ENCODE data around the gene PCGF1.

PCGF1 gene

GRCh38 chr2:74548900-74549826, 41.7 kb upstream of the PCGF1 start:
- H3K27me3 ChIP-seq (ENCODE audit: insufficient read depth, poor library complexity, severe bottlenecking) = no peaks in the 10 kb centered on the region
- no peak for DNase-seq (ENCODE audit: low read depth in 1 of 2, low spot score in 1 of 2)
- peak overlapping the region; percentile 51 for H3K4me3 ChIP-seq (replicated peaks; ENCODE audit: insufficient read depth, low read length)
- no peak overlapping the region for H3K27ac ChIP-seq (replicated peaks)
- TF ChIP-seq SPI1 (IDR thresholded peaks at IDR 0.05; ENCODE audit: borderline replicate concordance, low read depth) = no peak
- no peak for TF ChIP-seq REST (IDR thresholded peaks at IDR 0.05; ENCODE audit: insufficient replicate concordance, low read depth)
- no peak for TF ChIP-seq GABPA (IDR thresholded peaks at IDR 0.05; ENCODE audit: low read depth)
- no peak for TF ChIP-seq CTCF (IDR thresholded peaks at IDR 0.05; ENCODE audit: insufficient read depth, low read length)
- TF ChIP-seq POLR2AphosphoS5 (IDR thresholded peaks at IDR 0.05; ENCODE audit: low read depth) = no peak

GRCh38 chr2:74548285-74548899, 40.9 kb upstream of the PCGF1 start:
- H3K4me3 ChIP-seq (replicated peaks; ENCODE audit: insufficient read depth, low read length) = peak overlapping the region; percentile 51
- no peaks in the 10 kb centered on the region for H3K27me3 ChIP-seq (ENCODE audit: insufficient read depth, poor library complexity, severe bottlenecking)
- no peak for DNase-seq (ENCODE audit: low read depth in 1 of 2, low spot score in 1 of 2)
- TF ChIP-seq POLR2AphosphoS5 (IDR thresholded peaks at IDR 0.05; ENCODE audit: low read depth) (no peak), CTCF (IDR thresholded peaks at IDR 0.05; ENCODE audit: insufficient read depth, low read length) (no peak), SPI1 (IDR thresholded peaks at IDR 0.05; ENCODE audit: borderline replicate concordance, low read depth) (no peak)
- H3K27ac ChIP-seq (replicated peaks) = no peak overlapping the region

- no peak for DNase-seq (ENCODE audit: low read depth in 1 of 2, low spot score in 1 of 2)
- H3K27me3 ChIP-seq (ENCODE audit: insufficient read depth, poor library complexity, severe bottlenecking) = no peaks in the 10 kb centered on the region
- no peak overlapping the region for H3K4me3 ChIP-seq (replicated peaks; ENCODE audit: insufficient read depth, low read length)
- no peak for TF ChIP-seq CTCF (IDR thresholded peaks at IDR 0.05; ENCODE audit: insufficient read depth, low read length)
- TF ChIP-seq POLR2AphosphoS5 (IDR thresholded peaks at IDR 0.05; ENCODE audit: low read depth) = no peak
- TF ChIP-seq REST (IDR thresholded peaks at IDR 0.05; ENCODE audit: insufficient replicate concordance, low read depth) = no peak
- TF ChIP-seq SPI1 (IDR thresholded peaks at IDR 0.05; ENCODE audit: borderline replicate concordance, low read depth) = no peak
- H3K27ac ChIP-seq (replicated peaks) = no peak overlapping the region
These were observed 38.5 kb upstream of the PCGF1 start for GRCh38 chr2:74546004-74546403.

Data from HL-60 (cell line).